NCI-H345 treated with DMSO at 0.1 percent for 48 hours (cell line): ENCODE data around the gene ITGA6.

Experiments
- DNase-seq: peaks from one replicate; lab custom pipeline; 2025; ENCODE audit not compliant: unreplicated experiment; lab: John Stamatoyannopoulos, UW

Gene ITGA6

GRCh38 chr2:172439911-172440310 is 12.5 kb downstream of the ITGA6 start:
- no peak for DNase-seq

- no peak for DNase-seq
These were observed 13.4 kb downstream of the ITGA6 start for GRCh38 chr2:172440795-172441194.

DNA sequence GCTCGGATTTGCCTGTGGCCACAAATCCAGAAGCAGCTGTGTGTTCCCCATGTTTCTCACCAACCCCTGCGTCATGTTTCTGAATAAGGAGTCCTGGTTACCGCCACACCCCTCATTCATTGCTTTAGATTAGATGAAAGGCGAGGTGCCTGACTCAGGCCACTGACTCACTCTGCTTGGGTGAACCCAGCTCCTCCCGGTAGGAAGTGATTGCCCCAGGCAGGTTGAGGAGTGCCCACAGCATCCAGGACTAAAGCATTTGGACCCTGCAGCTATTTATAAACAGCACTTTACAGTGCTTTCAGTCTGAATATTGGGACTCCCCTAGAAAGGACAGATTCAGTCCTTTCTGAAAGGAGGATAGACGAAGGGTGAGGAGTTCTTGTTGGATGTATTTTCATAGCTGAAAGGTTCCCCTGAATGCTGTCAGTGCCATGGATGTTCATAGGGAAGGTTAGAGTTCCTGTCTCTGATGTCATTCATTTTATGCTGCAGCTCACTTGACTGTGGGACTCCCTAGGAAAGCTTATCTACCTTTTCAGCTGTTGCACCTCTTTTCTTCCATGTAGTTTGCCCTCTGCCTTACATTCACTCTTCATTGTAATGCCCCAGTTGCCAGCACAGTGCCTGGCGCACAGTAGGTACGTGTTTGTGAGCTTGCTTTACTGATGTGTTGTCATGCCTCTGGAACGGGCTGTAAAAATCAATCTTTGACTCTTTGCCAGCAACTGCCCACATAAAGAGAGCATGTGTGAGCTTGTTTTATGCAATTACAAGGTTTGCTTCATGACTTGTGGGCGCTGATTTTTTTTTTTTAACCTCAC is 14.9 kb downstream of the ITGA6 start:
- DNase-seq = no peak

DNA sequence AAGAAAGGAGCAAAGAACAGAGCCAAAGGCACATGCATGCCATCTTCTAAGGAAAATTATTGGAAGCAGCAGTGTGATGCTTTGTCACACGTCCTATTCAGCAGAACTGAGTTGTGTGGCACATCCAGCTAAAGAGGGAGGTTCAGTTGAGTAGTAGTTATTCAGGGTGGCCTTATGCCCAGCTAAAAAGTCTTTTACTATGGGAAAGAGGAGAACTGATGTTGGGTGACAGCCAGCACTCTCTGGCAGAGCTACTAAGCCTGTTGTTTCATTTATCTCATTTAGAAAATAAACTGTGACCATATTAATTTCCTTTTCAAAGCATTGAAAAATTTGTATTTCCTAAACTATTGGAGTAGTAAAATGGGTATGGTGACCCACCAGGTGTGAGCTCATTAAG is 18.5 kb downstream of the ITGA6 start:
- DNase-seq = no peak

DNA sequence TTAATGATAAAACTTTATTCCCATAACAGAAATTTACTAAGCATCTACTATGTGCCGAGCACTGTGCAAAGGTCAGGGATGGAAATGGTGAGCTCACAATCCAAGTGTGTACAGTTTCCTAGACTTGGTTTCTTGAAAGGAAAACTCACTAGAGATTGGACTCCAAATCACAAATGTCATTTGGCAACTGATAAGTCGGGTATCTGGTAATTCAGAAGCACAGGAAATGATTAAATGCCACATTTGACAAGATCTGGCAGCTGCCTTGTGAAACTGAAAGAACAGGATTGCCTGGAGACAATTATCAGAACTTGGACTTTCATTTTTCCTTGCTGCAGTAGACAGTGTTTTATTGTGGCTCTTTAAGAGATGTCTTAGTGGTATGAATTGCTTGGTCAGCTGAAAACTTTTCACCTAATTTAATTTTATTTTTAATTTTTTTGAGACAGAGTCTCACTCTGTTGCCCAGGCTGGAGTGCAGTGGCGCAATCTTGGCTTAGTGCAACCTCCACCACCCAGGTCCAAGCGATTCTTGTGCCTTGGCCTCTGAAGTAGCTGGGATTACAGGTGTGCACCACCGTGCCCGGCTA is 19.2 kb downstream of the ITGA6 start:
- DNase-seq = no peak

DNA sequence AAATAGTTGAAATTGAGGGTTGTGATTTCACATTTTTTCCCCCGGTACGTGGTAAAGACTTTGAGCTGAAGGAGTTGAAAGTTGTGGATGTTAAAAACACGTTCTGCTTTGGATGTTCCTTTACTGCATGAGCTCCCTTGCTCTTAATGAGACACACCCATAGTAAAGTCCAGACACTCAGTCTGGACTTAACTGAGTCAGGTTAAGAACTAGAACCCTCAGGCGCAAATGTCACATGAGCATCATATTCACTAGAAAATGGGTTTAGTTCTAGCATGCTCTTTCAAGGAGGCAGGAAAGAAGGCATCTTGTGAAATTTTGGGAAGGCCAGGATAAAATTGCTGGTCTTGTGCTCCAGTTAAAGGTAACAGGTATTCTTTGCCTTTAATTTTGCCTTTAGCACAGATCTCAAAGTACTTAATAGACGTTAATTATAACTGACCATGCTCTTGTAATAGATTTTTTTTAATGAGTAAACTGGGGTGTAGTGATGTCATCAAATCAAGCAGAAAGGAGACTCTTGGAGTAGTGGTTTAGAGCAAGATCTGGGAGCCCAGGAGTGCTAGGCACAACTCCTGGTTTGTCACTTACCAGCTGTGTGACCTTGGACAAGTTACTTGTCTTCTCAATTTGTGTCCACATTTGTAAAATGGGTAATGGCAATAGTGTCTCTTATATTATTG is 20.6 kb downstream of the ITGA6 start:
- no peak for DNase-seq

DNA sequence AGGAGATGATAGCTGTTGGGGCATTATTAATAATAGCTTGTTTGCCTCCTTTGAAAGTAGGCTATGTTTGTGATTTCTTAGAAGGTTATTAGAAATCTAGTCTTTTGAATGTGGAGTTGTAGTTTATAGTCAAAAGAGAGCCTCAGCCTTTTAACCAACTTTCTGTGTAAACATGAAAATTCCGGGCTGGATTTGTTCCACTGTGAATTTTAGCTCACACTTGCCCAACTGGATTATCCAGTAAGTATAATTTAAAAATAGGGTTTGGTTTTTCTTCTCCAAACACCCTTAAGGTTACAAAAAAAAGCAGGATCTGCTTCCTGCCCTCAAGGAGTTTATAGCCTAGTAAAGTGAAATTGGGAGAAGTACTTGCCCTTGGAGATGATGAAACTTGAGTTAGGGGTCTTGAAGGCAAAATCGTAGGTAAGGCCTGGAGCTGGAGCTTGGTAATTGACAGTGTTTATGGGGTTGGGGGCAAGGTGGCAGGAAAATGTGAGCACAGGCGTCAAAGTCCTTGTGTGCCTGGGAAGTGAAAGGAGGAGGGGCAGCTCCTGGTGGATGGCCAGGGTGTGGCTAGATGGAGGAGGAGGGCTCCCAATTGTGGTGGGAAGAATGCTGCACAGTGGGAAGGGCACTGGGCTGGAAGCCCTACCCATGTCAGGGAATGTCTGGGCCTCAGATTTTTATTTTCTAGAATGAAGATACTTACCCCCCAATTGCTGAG is 21.3 kb downstream of the ITGA6 start:
- no peak for DNase-seq

GRCh38 chr2:172449911-172450550 is 22.6 kb downstream of the ITGA6 start:
- DNase-seq = no peak

DNA sequence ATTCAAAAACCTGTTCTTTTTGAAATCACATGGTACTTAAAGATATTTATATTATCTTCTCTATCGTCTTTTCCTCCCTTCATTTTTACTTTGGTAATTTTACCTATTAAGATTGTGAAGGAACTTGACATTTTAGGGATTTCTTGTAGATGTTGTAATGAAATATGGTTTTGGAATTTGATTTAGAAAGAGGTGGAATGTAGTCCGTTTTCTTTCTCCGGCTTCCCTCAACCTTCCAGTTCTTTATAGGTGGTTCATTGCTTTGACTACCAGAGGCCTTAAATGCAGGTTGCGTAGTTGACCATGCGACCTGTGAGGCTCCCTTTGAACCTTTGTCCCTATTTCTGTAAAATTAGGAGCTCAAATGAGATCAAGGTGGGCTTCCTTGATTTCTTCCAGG is 24.5 kb downstream of the ITGA6 start:
- no peak for DNase-seq

- no peak for DNase-seq
These were observed 25.5 kb downstream of the ITGA6 start for GRCh38 chr2:172452845-172453244.

- no peak for DNase-seq
These were observed 27.2 kb downstream of the ITGA6 start for GRCh38 chr2:172454404-172455120.

GRCh38 chr2:172455121-172455515 is 27.7 kb downstream of the ITGA6 start:
- DNase-seq = no peak

DNA sequence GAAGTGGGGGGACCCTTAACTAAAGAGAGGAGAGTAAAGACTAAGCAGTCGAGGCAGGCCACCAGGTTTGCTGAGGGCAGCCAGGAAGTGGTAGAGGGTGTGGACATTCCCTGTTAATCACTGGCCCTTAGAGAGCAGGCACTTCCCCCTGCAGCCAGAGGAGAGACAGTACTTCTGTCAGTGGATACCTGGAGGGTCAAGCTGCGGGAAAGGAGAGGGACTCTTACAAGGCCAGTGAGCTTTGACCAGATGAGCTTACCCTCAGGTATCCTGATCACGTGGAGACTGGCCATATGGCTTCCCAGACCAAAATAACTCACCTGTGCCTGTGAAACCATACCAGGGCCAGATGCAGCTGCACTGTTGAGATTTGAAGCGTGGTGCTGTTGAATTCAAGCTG is 28.6 kb downstream of the ITGA6 start:
- DNase-seq = no peak

DNA sequence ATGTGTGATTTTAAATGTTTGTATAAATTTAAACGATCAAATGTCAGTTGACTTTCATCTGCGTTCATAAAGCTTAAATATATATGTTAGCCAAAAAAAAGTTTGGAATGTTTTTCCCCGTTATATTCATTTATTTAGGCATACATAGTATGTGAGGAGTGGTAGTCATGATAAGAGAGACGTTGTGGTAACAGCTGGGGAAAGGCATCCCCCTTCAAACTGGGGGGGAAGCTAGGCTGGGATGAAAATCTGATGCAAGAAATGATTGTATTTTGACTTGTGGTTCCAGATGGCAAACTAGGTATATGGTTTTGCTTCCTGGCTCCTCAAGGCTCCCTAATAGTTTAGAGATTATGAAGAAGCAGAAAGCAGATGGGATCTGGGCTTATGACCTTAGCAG is 30.1 kb downstream of the ITGA6 start:
- DNase-seq = no peak

GRCh38 chr2:172458561-172459124 is 31.3 kb downstream of the ITGA6 start:
- no peak for DNase-seq

DNA sequence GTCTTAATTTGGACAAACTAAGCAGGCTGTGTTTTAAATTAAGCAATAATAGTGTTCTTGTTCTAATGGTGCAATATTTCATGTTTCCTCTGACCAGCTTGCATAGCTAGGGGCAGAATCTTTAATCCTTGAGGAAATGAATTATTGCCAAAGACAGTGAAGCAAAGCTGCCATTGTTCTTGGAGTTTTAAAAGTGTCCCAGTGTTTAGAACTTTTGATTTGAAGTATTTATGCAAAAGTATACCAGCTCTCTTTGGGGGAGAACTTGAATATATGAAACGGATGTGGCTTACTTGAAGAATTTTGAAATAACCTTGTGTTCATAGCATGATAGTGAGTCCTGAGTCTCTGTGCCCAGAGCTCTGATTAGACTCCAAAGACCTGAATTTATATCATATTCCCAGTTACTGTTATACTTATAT is 33.4 kb downstream of the ITGA6 start:
- no peak for DNase-seq

DNA sequence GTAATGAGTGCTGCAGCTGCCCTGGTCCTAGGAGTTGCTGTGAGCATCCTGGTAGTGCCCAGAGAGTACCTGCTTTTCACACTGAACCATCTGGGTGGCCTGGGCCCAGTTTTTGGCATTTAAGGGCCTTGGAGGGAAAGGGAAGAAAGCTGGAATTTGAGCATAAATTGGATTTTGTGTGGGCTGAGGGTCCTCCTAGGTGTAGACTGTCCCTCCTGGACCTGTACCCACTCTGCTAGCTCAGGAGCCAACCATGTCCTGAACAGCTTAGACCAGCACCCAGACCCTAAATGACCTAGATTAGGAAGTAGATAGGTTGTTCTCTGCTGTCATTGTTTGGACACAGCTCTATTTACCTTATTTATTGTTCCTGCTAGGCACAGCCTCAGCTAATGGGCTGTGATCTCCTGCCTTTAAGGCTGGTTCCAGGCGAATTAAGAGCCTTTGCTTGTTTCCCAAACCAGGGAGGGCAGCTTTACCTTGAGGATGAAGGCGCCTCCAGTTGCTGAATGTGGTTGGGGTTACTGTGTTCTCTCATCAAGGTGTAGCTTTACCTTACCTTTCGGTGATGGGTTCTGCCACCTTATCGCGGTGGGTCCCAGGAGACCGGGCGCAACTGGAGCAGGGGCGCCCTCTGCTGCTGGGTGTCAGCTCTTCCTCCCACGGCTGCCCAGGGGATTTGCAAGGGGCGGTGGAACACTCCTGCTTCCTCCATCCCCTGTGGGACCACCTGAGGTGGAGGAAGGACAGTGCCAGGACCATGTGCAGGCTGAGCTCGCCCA is 34.4 kb downstream of the ITGA6 start:
- DNase-seq = peak; percentile 57

GRCh38 chr2:172462373-172462848 is 35.0 kb downstream of the ITGA6 start:
- DNase-seq = no peak

DNA sequence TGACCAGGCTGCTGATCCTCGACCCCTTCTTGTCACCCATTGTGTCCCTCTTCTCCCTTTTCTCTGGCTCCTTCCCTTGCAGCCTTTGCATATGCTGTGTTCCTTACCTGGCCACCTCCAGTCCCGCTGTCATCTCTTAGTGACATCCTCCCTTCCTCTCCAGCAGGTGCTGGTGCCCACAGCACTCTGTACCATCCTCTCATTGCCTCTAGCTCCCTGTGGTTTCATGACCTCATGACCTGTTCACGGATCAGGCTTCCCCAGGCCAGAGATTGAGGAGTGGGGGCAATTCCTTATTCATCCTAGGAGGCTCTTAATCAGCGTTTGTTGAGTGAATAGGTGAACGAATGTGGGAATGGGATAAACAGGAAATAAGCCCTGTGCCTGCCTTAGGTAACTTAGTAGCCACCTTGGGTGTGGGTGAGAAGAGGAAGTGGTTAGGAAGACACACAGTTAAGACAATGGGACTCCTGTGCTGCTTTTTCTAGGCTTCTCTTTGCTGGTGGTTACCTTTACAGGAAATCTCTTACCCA is 35.5 kb downstream of the ITGA6 start:
- no peak for DNase-seq
